Smooth muscle cell (in vitro differentiated cells): ENCODE measurements around the gene ABT1. TPM values are rescaled to one million over a fixed set of nuclear protein-coding genes. Genes with fewer than 3 reads are reported as not detected.

Experiments used
- DNase-seq: peaks from one replicate; lab custom pipeline; 2025; ENCODE audit not compliant: unreplicated experiment; lab: John Stamatoyannopoulos, UW
- H2AFZ ChIP-seq: fragments of 200-600 bp; sonication (generic); 2 replicates; pipeline ENCODE4 v1.6.0; 2016; ENCODE audit warnings: antibody characterized with exemption, low read depth, mild to moderate bottlenecking
- H3F3A ChIP-seq: fragments of 200-600 bp; sonication (generic); 2 replicates; pipeline ENCODE4 v1.6.0; 2017; ENCODE audit warnings: antibody characterized with exemption, low read depth
- H3K27ac ChIP-seq: fragments of 200-600 bp; sonication (generic); 2 replicates; pipeline ENCODE4 v1.5.1; 2016; ENCODE audit warnings: low read depth, mild to moderate bottlenecking
- H3K27me3 ChIP-seq: fragments of 200-600 bp; sonication (generic); 2 replicates; pipeline ENCODE4 v1.6.1; 2016; ENCODE audit warnings: low read depth, mild to moderate bottlenecking
- H3K36me3 ChIP-seq: fragments of 200-600 bp; sonication (generic); 2 replicates; pipeline ENCODE4 v1.5.1; 2016; ENCODE audit warnings: low read depth
- H3K4me1 ChIP-seq: fragments of 200-600 bp; sonication (generic); 2 replicates; pipeline ENCODE4 v1.5.1; 2016; ENCODE audit warnings: low read depth
- H3K4me2 ChIP-seq: fragments of 200-600 bp; sonication (generic); 2 replicates; pipeline ENCODE4 v1.6.0; 2016; ENCODE audit warnings: mild to moderate bottlenecking
- H3K4me3 ChIP-seq: fragments of 200-600 bp; sonication (generic); 2 replicates; pipeline ENCODE4 v1.5.1; 2016; ENCODE audit warnings: mild to moderate bottlenecking
- H3K79me2 ChIP-seq: fragments of 200-600 bp; sonication (generic); 2 replicates; pipeline ENCODE4 v1.6.0; 2016; ENCODE audit warnings: low read depth, mild to moderate bottlenecking
- H3K9ac ChIP-seq: fragments of 200-600 bp; sonication (generic); 2 replicates; pipeline ENCODE4 v1.6.0; 2016; ENCODE audit warnings: low read depth
- H3K9me3 ChIP-seq: fragments of 200-600 bp; sonication (generic); replicated peaks from 2 replicates; pipeline ENCODE4 v1.5.1; 2016; ENCODE audit warnings: low read depth
- H4K20me1 ChIP-seq: fragments of 200-600 bp; sonication (generic); 2 replicates; pipeline ENCODE4 v1.6.0; 2016; ENCODE audit warnings: low read depth
- WGBS: methylation state at CpG from one replicate; pipeline ENCODE4 v1.1.7; 2016; ENCODE audit warnings: low lambda C conversion rate; 5-methylcytosine and 5-hydroxymethylcytosine counted together
- polyA plus RNA-seq: library from polyadenylated mRNA; unstranded; fragments of >200 nt; fragmentation: Nextera tagmentation; extraction: Ambion mirVana; gene quantifications from 2 replicates; pipeline ENCODE4 v1.2.1, GENCODE V29; 2016
- total RNA-seq: library from RNA; depleted of rRNA; stranded (reverse); fragments of >200 nt; gene quantifications from 2 replicates; pipeline ENCODE4 v1.2.3, GENCODE V29; 2014
- TF ChIP-seq, protein P1 (sequence below): fragments of 200-600 bp; sonication (generic); IDR thresholded peaks from 2 replicates; pipeline ENCODE4 v1.5.1; 2017; ENCODE audit warnings: borderline replicate concordance, mild to moderate bottlenecking, antibody characterized with exemption; ENCODE audit not compliant: insufficient read depth, poor library complexity, severe bottlenecking

The ABT1 gene
- total and polyA plus RNA-seq, 2 experiments from 2014 or later, result 22.8 to 34.9 TPM

DNA sequence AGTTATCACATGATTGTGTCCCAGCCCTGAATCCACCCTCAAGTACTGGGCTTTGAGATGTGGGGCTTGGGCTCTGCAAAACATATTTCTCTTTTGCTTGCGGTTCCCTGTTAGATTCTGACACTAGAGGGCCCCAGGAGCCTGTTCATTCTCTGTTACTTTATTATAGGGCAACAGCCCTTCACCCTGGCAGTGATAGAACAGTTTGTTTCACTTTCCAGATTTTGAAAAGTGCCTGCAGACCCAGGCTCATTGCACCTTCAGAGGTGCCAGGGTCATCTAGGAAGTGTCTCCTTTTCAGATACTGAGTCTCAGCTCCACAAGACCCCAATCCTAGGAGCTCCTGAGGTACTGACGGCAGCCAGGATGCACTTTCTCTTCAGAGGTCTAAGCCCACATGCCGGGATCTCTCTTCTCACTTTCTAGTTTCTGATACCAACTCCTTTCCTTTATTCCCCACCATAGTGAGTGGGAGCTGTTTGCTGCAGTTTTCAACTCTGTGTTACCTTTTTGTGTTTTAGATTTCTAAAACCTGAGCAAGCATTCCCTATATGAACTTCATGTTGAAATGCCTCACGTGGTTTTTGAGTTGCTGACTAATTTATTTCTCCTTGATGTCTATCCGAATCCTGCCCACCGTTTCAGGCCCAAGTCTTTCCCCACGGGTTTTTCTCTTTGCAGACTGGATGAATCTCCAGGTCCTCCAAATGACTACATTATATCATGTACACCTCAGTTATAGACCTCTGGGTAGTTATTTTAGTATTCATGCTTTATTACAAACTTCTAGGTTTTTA, 10.9 kb downstream of the ABT1 start:
- H3K27me3 ChIP-seq, result peaks cover 23% of the 10 kb centered on the region
- peak overlapping the region; percentile 59 for H2AFZ ChIP-seq
- no peaks in the 10 kb centered on the region for H3K4me1 ChIP-seq
- no peak for DNase-seq
- no peaks in the 10 kb centered on the region for H3K79me2 ChIP-seq
- no peaks in the 10 kb centered on the region for H3K9me3 ChIP-seq
- H3K9ac ChIP-seq, result no peak overlapping the region
- H3K36me3 ChIP-seq, result no peaks in the 10 kb centered on the region
- no peaks in the 10 kb centered on the region for H3F3A ChIP-seq
- peak overlapping the region; percentile 28 for H3K4me3 ChIP-seq
- H4K20me1 ChIP-seq, result no peaks in the 10 kb centered on the region
- peak overlapping the region; percentile 72 for H3K4me2 ChIP-seq
- H3K27ac ChIP-seq, result no peak overlapping the region
- 62% methylated on average over 7 of the region's 7 CpGs for WGBS
- TF ChIP-seq, protein P1, sequence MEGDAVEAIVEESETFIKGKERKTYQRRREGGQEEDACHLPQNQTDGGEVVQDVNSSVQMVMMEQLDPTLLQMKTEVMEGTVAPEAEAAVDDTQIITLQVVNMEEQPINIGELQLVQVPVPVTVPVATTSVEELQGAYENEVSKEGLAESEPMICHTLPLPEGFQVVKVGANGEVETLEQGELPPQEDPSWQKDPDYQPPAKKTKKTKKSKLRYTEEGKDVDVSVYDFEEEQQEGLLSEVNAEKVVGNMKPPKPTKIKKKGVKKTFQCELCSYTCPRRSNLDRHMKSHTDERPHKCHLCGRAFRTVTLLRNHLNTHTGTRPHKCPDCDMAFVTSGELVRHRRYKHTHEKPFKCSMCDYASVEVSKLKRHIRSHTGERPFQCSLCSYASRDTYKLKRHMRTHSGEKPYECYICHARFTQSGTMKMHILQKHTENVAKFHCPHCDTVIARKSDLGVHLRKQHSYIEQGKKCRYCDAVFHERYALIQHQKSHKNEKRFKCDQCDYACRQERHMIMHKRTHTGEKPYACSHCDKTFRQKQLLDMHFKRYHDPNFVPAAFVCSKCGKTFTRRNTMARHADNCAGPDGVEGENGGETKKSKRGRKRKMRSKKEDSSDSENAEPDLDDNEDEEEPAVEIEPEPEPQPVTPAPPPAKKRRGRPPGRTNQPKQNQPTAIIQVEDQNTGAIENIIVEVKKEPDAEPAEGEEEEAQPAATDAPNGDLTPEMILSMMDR, result peak; percentile 74

DNA sequence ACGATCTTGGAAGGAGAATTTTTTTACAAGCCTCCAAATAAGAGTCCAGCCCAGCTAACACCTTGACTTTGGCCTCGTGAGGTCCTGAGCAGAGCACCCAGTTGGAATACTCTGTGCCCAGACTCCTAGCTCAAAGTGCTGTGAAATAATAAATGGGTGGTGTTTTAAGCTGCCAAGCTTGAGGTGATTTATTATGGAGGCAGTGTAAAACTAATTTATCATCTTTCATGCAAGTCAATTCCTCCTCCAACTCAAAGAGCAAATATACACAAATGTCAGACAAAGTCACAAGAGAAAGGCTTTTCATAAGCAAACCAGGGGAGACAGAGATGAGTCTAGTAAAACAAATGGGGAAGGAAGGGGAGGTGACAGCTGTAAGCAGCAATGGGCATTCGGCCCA, 12.7 kb downstream of the ABT1 start:
- no peaks in the 10 kb centered on the region for H4K20me1 ChIP-seq
- TF ChIP-seq, protein P1, result no peak
- H3K4me2 ChIP-seq, result no peak overlapping the region
- no peaks in the 10 kb centered on the region for H3K79me2 ChIP-seq
- no peak for DNase-seq
- no peaks in the 10 kb centered on the region for H3K9me3 ChIP-seq
- H3K4me3 ChIP-seq, result no peak overlapping the region
- no peak overlapping the region for H3K27ac ChIP-seq
- peaks cover 41% of the 10 kb centered on the region for H3K27me3 ChIP-seq
- no peaks in the 10 kb centered on the region for H3F3A ChIP-seq
- no peaks in the 10 kb centered on the region for H3K4me1 ChIP-seq
- H2AFZ ChIP-seq, result no peak overlapping the region
- 91% methylated on average over 3 of the region's 3 CpGs for WGBS
- no peaks in the 10 kb centered on the region for H3K36me3 ChIP-seq
- no peak overlapping the region for H3K9ac ChIP-seq

DNA sequence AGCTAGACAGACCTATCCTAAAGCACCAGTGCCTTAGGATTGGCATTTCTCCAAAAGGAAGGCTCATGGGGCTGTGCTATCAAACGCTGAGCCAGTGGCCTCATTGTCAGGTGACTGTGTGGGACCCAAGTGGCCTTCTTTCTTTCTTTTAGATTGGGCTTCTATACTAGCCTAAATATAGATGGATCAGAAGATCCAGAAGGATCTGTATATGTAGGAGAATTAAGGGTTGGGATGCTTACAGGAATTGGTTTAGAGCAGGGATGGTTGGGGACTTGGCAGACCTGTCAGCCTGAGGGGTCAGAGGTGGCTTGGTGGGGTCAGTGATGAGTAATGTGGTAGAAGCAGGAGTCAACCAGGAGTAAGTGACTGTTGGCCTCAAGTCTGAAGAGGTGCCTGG, 14.8 kb downstream of the ABT1 start:
- no peak for DNase-seq
- H2AFZ ChIP-seq, result no peak overlapping the region
- no peaks in the 10 kb centered on the region for H3F3A ChIP-seq
- no peaks in the 10 kb centered on the region for H3K36me3 ChIP-seq
- no peaks in the 10 kb centered on the region for H3K4me1 ChIP-seq
- no peak overlapping the region for H3K27ac ChIP-seq
- 71% methylated on average over 1 of the region's 1 CpG for WGBS
- H4K20me1 ChIP-seq, result no peaks in the 10 kb centered on the region
- no peaks in the 10 kb centered on the region for H3K9me3 ChIP-seq
- TF ChIP-seq, protein P1, result no peak
- no peak overlapping the region for H3K9ac ChIP-seq
- no peak overlapping the region for H3K4me3 ChIP-seq
- H3K27me3 ChIP-seq, result peaks cover 52% of the 10 kb centered on the region
- H3K4me2 ChIP-seq, result no peak overlapping the region
- H3K79me2 ChIP-seq, result no peaks in the 10 kb centered on the region

DNA sequence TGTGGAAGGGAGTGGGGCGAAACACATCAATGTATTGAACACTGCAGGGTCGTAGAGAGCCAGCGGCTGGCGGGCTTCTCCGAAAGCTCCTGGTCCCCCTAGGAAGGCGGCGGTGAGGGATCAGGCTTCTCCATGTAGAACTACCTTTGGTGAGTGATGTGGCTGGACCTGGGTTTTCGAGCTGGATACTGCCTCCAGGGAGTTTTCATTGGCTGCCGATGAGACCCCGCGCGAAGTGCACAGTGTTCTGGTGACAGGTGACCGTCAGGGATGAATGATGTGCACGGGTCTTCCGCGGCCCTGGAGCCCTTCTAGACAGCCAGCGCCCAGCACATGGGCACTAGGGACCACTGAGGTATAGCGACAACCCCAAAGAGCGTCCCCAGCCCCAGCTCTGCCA, 16.4 kb downstream of the ABT1 start:
- Histone ChIP-seq H3F3A (no peaks in the 10 kb centered on the region), H3K4me1 (no peaks in the 10 kb centered on the region), H3K4me2 (peak overlapping the region; percentile 96), H3K9ac (no peak overlapping the region), H3K36me3 (no peaks in the 10 kb centered on the region), H4K20me1 (no peaks in the 10 kb centered on the region), H3K9me3 (no peaks in the 10 kb centered on the region), H3K79me2 (no peaks in the 10 kb centered on the region), H3K27ac (no peak overlapping the region), H2AFZ (no peak overlapping the region), H3K4me3 (no peak overlapping the region), H3K27me3 (peaks cover 52% of the 10 kb centered on the region)
- DNase-seq, result no peak
- TF ChIP-seq, protein P1, result no peak
- 40% methylated on average over 17 of the region's 19 CpGs for WGBS
